Left kidney (tissue), 2 donors: ENCODE results near the gene TANGO2. TPM values are rescaled to one million over a fixed set of nuclear protein-coding genes. Genes with fewer than 3 reads are reported as not detected.
"Not testable (repeated sequence)": the region's sequence is repeated elsewhere in the genome, so short reads cannot be mapped to it uniquely, and the experiment has no call there.

Experiments used
- DNase-seq: peaks from one replicate; pipeline ENCODE4 v3.0.0-alpha.2; 2013
- polyA plus RNA-seq: library from polyadenylated mRNA; unstranded; fragments of 120-200 nt; gene quantifications from one replicate; pipeline ENCODE4 v1.2.1, GENCODE V29; 2013; ENCODE audit not compliant: insufficient read length

TANGO2 gene
- polyA plus RNA-seq, 1 donor: 10.3 TPM

DNA sequence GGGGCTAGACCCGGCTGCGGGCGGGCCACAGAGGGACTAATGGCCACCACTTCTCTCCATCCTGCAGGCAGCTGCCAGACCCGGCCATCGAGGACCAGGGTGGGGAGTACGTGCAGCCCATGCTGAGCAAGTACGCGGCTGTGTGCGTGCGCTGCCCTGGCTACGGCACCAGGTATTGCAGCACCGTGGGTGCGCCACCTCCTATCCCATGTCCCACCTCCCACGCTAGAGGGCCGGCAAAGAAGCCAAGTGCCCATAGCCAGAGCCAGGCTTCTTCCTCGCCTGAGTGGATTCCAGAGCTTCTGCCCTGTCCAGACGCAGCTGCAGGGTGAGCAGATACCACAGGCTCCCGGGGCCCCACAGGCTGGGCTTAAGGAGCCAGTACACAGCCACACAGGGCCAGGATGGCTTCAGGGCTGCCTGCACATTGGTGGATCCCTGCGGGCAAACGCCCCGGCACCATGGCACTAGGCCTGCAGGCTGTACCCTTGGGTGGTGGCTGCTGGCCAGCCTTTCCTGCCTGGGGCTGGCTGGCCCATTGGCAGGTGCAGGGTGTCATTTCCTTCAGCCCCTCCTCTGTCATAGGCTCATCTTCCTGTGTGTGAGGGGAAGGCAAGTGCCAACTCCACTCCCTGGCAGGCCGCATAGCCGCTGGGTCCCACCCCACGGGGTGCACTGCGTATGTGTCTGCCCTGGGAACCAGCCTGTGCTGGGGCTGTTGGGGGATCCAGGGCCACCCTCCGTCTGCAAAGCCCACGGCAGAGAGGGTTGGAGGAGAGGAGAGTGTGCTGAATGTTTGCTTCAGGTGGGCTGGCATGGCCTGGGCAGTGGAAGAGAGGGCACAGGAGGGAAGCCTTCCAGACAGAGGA lies 42.6 kb downstream of the TANGO2 start:
- no peak for DNase-seq

GRCh38 chr22:20064140-20064480 lies 43.2 kb downstream of the TANGO2 start:
- DNase-seq: no peak

DNA sequence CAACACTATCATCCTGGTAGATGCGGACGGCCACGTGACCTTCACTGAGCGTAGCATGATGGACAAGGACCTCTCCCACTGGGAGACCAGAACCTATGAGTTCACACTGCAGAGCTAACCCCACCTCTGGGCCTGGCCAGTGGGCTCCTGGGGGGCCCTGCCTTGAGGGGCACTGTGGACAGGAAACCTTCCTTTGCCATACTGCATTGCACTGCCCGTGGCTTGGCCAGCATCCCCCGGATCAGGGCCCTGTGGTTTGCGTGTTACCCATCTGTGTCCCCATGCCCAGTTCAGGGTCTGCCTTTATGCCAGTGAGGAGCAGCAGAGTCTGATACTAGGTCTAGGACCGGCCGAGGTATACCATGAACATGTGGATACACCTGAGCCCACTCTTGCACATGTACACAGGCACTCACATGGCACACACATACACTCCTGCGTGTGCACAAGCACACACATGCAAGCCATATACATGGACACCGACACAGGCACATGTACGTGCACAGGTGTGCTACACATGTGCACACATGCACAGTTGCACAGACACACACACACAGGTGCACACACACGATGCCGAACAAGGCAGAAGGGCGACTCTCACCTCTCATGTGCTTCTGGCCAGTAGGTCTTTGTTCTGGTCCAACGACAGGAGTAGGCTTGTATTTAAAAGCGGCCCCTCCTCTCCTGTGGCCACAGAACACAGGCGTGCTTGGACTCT lies 43.8 kb downstream of the TANGO2 start:
- no peak for DNase-seq

GRCh38 chr22:20065896-20066616 lies 45.1 kb downstream of the TANGO2 start:
- no peak for DNase-seq

DNA sequence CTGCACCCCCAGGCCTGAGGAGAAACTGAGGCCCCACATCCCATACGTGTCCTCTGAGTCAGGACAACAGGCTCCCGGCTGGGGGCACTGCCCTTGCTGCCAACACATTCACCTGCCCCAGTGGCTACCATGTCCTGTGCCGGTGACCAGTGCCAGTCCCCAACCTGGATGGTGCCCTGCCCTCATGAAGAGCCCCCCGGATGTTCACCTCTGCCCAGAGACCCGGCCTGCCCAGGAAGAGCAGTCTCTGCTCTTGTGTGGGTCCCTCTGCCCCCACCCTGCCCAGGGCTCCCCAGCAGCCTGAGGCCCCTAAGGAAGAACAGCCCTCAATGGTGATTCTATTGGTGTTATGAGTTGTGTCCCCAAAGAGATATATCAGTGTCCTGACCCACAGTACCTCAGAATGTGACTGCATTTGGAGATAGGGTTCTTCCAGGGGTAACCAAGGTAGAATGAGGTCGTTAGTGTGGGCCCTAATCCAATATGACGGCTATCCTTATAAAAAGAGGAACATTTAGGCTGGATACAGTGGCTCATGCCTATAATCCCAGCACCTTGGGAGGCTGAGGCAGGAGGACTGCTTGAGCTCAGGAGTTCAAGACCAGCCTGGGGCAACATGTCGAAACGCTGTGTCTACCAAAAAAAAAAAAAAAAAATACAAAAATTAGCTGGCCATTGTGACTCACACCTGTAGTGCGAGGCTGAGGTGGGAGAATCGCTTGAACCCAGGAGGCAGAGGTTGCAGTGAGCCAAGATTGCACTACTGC lies 45.9 kb downstream of the TANGO2 start:
- DNase-seq: no peak

DNA sequence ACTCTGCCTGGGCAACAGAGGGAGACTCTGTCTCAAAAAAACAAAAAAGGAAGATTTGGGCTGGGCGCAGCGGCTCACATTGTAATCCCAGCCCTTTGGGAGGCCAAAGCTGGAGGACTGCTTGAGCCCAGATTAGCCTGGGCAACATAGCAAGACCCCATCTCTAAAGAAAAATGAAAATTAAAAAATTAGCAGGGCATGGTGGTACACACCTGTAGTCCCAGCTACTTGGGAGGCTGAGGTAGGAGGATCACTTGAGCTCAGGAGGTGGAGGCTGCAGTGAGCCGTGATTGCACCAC lies 46.4 kb downstream of the TANGO2 start:
- not testable (repeated sequence) for DNase-seq

DNA sequence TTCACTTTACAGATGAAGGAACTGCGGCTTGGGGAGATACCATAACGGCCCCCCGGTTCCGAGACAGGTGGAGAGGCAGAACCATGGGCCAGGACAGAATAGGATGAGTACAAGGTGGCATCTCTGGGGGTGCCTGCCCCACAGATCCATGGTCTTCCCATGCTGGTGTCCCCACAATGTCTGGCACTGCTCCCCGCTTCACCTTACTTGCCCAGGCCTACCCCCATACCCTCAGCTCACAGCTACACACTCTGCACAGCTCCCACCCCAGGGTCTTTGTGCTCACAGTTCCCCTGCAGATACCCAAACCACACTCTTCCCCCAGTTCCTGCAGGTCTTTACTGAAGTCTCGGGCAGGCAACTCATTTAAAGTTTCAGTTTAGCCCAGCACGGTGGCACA lies 47.7 kb downstream of the TANGO2 start:
- no peak for DNase-seq

GRCh38 chr22:20069331-20070042 lies 48.6 kb downstream of the TANGO2 start:
- no peak for DNase-seq

- DNase-seq: no peak
These were observed 50.6 kb downstream of the TANGO2 start for GRCh38 chr22:20071524-20071972.

GRCh38 chr22:20076627-20077172 lies 55.8 kb downstream of the TANGO2 start:
- no peak for DNase-seq

- peak; percentile 95 for DNase-seq
These were observed 59.0 kb downstream of the TANGO2 start, which contains the start of gene DGCR8 for GRCh38 chr22:20079745-20080444. Gene DGCR8 (plus strand): TSS chr22:20080241. CDS start chr22:20085964, 5,723 bp downstream.

DNA sequence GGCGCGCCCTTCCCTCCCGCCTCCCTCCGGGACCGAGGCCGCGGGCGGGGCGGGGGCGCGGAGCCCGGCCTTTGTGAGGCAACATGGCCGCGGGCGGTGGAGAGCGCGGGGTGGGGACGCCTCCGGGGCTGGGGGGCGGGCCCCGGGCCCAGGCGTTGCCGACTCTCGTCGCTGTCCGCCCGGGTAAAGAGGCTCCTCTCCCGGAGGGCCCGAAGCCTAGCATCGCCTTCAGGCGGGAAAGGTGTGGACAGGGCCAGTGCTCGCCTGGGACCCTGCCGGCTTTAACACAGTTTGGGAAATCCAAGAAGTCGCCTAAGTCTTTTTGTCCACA lies 59.5 kb downstream of the TANGO2 start:
- DNase-seq: peak; percentile 32

- DNase-seq: peak; percentile 27
These were observed 60.1 kb downstream of the TANGO2 start for GRCh38 chr22:20080776-20081654.

GRCh38 chr22:20083157-20083890 lies 62.4 kb downstream of the TANGO2 start:
- no peak for DNase-seq

DNA sequence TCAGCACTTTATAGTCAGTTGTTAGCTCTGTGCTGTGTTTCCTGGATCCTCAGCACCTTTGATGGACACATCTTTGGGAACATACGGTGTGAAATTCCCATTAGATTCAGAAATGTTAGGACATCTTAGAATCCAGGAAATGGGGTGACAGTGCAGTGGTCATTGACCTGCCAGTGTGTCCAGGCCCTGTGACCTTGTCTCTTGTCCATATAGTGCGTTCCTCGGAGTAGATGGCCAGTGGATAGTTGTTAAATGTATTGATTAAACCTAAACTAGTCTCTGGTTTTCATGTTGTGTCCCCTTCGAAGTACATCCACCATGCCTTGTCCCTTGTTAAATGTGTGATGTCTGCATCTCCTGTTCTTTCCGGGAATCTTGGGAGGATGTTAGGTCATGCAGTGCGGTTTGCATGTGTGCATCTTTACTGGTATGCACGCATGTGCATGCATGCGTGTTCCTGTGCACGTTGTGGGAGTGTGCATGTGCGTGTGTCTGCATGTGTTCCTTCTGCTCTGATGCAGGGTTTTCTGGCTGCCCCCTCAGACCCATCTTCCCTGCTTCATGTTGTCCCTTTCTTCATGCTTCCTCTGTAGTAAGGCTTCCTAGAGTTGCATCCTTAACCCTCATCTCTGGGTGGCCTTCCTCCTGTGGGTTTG lies 63.1 kb downstream of the TANGO2 start:
- no peak for DNase-seq

GRCh38 chr22:20084547-20085413 lies 63.9 kb downstream of the TANGO2 start:
- DNase-seq: peak; percentile 12

DNA sequence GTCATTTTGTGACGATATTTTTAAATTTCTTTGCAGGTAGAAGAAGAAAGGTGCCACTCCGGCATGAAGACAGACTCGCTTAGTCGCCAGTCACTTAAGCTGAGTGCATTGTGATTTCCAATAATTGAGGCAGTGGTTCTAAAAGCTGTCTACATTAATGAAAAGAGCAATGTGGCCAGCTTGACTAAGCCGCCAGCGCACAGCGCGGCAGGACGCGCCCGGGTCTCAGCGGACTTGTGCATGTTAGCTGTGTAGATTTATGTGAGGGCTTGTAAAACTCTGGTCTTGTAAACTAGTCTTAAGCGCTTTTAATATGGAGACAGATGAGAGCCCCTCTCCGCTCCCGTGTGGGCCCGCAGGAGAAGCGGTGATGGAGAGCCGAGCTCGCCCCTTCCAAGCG lies 64.7 kb downstream of the TANGO2 start:
- DNase-seq: no peak
